Loucy (cell line): ENCODE measurements around the gene TMPRSS6.

Experiments used
- H2AFZ ChIP-seq: fragments of 200-600 bp; sonication (generic); 2 replicates; pipeline ENCODE4 v1.6.0; 2016; ENCODE audit warnings: antibody characterized with exemption, mild to moderate bottlenecking, low read length, moderate library complexity
- H3F3A ChIP-seq: fragments of 200-600 bp; 2 replicates; pipeline ENCODE4 v1.6.0; 2016; ENCODE audit warnings: antibody characterized with exemption, low read depth, mild to moderate bottlenecking
- H3K27me3 ChIP-seq: fragments of 200-600 bp; sonication (generic); 2 replicates; pipeline ENCODE4 v1.6.1; 2014; ENCODE audit warnings: low read length, mild to moderate bottlenecking; ENCODE audit not compliant: insufficient read depth, poor library complexity, severe bottlenecking
- H3K36me3 ChIP-seq: fragments of 200-600 bp; sonication (generic); 2 replicates; pipeline ENCODE4 v1.6.1; 2016; ENCODE audit warnings: low read length; ENCODE audit not compliant: insufficient read depth
- H3K4me1 ChIP-seq: fragments of 200-600 bp; sonication (generic); 2 replicates; pipeline ENCODE4 v1.5.1; 2014; ENCODE audit warnings: low read length, mild to moderate bottlenecking; ENCODE audit not compliant: insufficient read depth, poor library complexity, severe bottlenecking
- H3K4me2 ChIP-seq: fragments of 200-600 bp; sonication (generic); 2 replicates; pipeline ENCODE4 v1.6.0; 2014; ENCODE audit warnings: antibody characterized with exemption, low read length, low read depth, mild to moderate bottlenecking; ENCODE audit not compliant: poor library complexity, severe bottlenecking
- H3K4me3 ChIP-seq: fragments of 200-600 bp; sonication (generic); 2 replicates; pipeline ENCODE4 v1.5.1; 2014; ENCODE audit warnings: low read length, mild to moderate bottlenecking, mixed read lengths; ENCODE audit not compliant: poor library complexity, severe bottlenecking
- H3K79me2 ChIP-seq: fragments of 200-600 bp; sonication (generic); 2 replicates; pipeline ENCODE4 v1.6.1; 2014; ENCODE audit warnings: low read length; ENCODE audit not compliant: insufficient read depth
- H3K9ac ChIP-seq: fragments of 200-600 bp; sonication (generic); 2 replicates; pipeline ENCODE4 v1.6.0; 2014; ENCODE audit warnings: mild to moderate bottlenecking, low read depth, low read length, moderate library complexity; ENCODE audit not compliant: poor library complexity, severe bottlenecking
- H3K9me2 ChIP-seq: fragments of 200-600 bp; sonication (generic); replicated peaks from 2 replicates; pipeline ENCODE4 v1.6.1; 2016; ENCODE audit warnings: low read depth, low read length, mixed read lengths
- H3K9me3 ChIP-seq: fragments of 200-600 bp; sonication (generic); 2 replicates; pipeline ENCODE4 v1.6.1; 2014; ENCODE audit warnings: mild to moderate bottlenecking, antibody characterized with exemption, low read length, low read depth; ENCODE audit not compliant: insufficient read depth
- H4K20me1 ChIP-seq: fragments of 200-600 bp; sonication (generic); 2 replicates; pipeline ENCODE4 v1.6.0; 2014; ENCODE audit warnings: antibody characterized with exemption, low read length, mild to moderate bottlenecking; ENCODE audit not compliant: insufficient read depth, poor library complexity, severe bottlenecking
- EZH2phosphoT487 ChIP-seq: fragments of 200-600 bp; IDR thresholded peaks from 2 replicates; pipeline ENCODE4 v1.6.1; 2018; ENCODE audit warnings: antibody characterized with exemption, mild to moderate bottlenecking, moderate library complexity, borderline replicate concordance
- TF ChIP-seq, protein P1 (sequence below): fragments of 200-600 bp; sonication (generic); conservative IDR thresholded peaks from 2 replicates; pipeline ENCODE4 v1.5.1; 2014; ENCODE audit warnings: mild to moderate bottlenecking, antibody characterized with exemption, low read length

TMPRSS6 gene

DNA sequence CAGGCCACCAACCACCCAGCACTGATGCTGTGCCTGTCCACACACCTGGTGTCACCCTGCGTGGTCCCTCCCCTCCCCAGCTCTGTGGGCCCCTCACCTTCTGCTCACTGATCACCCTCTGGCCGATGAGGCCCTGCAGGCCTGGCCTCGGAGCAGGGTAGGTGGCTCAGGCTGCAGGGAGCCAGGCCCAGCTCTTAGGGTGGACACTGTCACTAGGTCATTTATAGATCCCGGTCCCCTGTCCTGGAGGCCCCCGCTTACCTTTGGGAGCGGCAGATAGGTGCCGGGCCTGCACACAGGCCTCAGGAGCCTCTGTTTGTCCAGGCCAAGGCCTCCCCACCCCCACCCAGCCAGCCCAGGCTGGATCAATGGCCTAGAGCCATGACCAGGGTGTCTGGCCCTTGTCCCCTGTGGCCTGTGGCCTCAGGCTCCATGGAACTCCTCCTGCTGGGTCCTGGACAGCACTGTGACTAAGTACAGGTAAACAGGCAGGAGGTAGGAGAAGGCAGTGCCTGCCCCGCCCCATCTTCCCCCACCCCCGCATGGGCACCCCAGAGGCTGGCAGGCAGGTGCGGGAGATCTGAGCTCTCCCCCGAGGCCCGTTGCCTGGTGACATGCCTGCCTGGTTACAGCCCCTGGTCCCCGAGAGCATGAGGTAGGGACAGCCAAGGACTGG, at the start of gene TMPRSS6:
TMPRSS6 (minus strand) TSS at position 472 of the 676 bp plus-strand sequence. CDS start 6,296 bp downstream, outside the sequence.
- Histone ChIP-seq H3K9me2 (no peaks in the 10 kb centered on the region), H3K9me3 (no peaks in the 10 kb centered on the region), H3K4me1 (peaks cover 3% of the 10 kb centered on the region), H3K36me3 (no peaks in the 10 kb centered on the region), H3K79me2 (no peaks in the 10 kb centered on the region), H3F3A (no peaks in the 10 kb centered on the region), H2AFZ (no peak within 1 kb of the TSS), H3K27me3 (no peaks in the 10 kb centered on the region), H3K4me2 (no peak within 1 kb of the TSS), H4K20me1 (no peaks in the 10 kb centered on the region), H3K4me3 (no peak within 1 kb of the TSS), H3K9ac (no peak within 1 kb of the TSS)
- TF ChIP-seq EZH2phosphoT487 = no peak
- TF ChIP-seq, protein P1, sequence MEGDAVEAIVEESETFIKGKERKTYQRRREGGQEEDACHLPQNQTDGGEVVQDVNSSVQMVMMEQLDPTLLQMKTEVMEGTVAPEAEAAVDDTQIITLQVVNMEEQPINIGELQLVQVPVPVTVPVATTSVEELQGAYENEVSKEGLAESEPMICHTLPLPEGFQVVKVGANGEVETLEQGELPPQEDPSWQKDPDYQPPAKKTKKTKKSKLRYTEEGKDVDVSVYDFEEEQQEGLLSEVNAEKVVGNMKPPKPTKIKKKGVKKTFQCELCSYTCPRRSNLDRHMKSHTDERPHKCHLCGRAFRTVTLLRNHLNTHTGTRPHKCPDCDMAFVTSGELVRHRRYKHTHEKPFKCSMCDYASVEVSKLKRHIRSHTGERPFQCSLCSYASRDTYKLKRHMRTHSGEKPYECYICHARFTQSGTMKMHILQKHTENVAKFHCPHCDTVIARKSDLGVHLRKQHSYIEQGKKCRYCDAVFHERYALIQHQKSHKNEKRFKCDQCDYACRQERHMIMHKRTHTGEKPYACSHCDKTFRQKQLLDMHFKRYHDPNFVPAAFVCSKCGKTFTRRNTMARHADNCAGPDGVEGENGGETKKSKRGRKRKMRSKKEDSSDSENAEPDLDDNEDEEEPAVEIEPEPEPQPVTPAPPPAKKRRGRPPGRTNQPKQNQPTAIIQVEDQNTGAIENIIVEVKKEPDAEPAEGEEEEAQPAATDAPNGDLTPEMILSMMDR = no peak

DNA sequence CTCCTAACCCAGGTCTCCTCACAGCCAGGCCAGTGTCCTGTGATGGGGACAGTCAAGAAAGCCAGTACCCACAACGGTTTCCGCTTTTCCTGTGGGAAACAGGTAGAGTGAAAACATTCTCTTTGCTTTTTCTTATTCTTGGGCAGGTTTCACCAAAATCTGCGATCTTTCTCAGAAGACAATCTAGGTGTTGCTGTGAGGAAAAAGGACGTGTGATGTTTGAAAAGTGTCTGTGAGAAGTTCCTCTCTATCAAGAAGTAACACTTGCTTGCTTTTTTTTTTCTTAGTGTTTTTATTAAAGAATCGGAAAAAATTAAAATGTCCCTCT, 49.4 kb upstream of the TMPRSS6 start:
- no peaks in the 10 kb centered on the region for H3K79me2 ChIP-seq
- H3F3A ChIP-seq = no peaks in the 10 kb centered on the region
- TF ChIP-seq, protein P1 = no peak
- TF ChIP-seq EZH2phosphoT487 = no peak
- no peaks in the 10 kb centered on the region for H3K9me2 ChIP-seq
- H3K4me3 ChIP-seq = no peak overlapping the region
- H3K27me3 ChIP-seq = no peaks in the 10 kb centered on the region
- H3K9ac ChIP-seq = no peak overlapping the region
- H4K20me1 ChIP-seq = no peaks in the 10 kb centered on the region
- no peaks in the 10 kb centered on the region for H3K9me3 ChIP-seq
- H3K36me3 ChIP-seq = no peaks in the 10 kb centered on the region
- no peak overlapping the region for H2AFZ ChIP-seq
- H3K4me2 ChIP-seq = no peak overlapping the region
- peaks cover 28% of the 10 kb centered on the region for H3K4me1 ChIP-seq

DNA sequence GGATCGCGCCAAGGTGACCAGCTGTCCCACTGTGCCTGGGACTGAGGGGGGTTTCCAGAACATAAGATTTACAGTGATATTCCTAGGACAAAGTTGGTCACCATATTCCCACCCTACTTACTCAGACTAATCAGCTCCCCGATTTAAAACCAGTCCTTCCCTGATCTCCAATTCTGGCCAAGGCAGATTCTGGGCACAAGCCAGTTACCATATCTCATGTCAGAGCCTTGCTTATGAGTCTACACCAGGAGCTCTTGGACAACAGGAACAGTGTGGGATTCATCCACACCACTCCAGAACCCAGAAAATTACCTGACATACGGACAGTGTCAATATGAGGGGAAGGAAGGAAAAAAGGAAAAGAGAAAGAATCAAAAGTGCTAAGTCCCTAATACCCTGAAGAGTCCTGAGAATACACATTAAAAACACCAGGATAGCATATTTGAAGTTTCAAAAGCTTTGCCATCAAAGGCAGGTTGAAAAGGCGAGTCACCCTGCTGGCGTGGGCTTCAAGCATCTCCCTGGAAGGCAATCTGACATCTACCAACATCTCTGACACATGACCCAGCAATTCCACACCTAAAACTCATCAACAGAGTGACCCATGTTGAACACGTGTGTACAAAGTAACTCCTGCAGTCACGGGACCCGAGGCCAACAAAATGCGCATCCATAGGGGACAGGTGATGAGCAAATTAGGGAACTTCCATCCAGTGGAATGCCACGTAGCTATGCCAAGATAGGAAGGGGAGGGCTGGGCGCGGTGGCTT, 48.2 kb upstream of the TMPRSS6 start:
- Histone ChIP-seq H3K36me3 (no peaks in the 10 kb centered on the region), H3K9me2 (no peaks in the 10 kb centered on the region), H3K27me3 (no peaks in the 10 kb centered on the region), H3K4me1 (peaks cover 15% of the 10 kb centered on the region), H4K20me1 (no peaks in the 10 kb centered on the region), H3K4me3 (no peak overlapping the region), H3K9me3 (no peaks in the 10 kb centered on the region), H3K9ac (no peak overlapping the region), H3K79me2 (no peaks in the 10 kb centered on the region), H3F3A (no peaks in the 10 kb centered on the region), H2AFZ (no peak overlapping the region), H3K4me2 (no peak overlapping the region)
- TF ChIP-seq, protein P1 = no peak
- no peak for TF ChIP-seq EZH2phosphoT487
